Chondrocyte (in vitro differentiated cells): ENCODE measurements around the gene STAB1. TPM values are rescaled to one million over a fixed set of nuclear protein-coding genes. Genes with fewer than 3 reads are reported as not detected.
A peak's percentile ranks its signal among the peaks of the same experiment; 100 is the strongest.

ENCODE experiments used
- DNase-seq: peaks from one replicate; pipeline ENCODE4 v3.0.0; 2021; ENCODE audit warnings: mixed read lengths, low spot score
- H3K27ac Mint-ChIP-seq: one replicate; pipeline ENCODE4 v1.8.0; 2021; ENCODE audit warnings: mild to moderate bottlenecking, moderate library complexity, mixed read lengths; ENCODE audit not compliant: unreplicated experiment
- H3K27me3 Mint-ChIP-seq: 2 replicates; pipeline ENCODE4 v1.8.0; 2021; ENCODE audit warnings: low read depth, mixed read lengths
- H3K36me3 Mint-ChIP-seq: 2 replicates; pipeline ENCODE4 v1.8.0; 2021; ENCODE audit warnings: low read depth, mixed read lengths
- H3K4me1 Mint-ChIP-seq: 2 replicates; pipeline ENCODE4 v1.8.0; 2021; ENCODE audit warnings: low read depth, mild to moderate bottlenecking, mixed read lengths
- H3K4me3 Mint-ChIP-seq: one replicate; pipeline ENCODE4 v1.8.0; 2021; ENCODE audit warnings: mild to moderate bottlenecking, moderate library complexity, mixed read lengths; ENCODE audit not compliant: unreplicated experiment
- H3K9me3 Mint-ChIP-seq: 2 replicates; pipeline ENCODE4 v1.8.0; 2021; ENCODE audit warnings: low read depth, mixed read lengths
- CTCF ChIP-seq: fragments of 200-600 bp; sonication (generic); IDR thresholded peaks from 2 replicates; pipeline ENCODE4 v1.5.0; 2021; ENCODE audit warnings: antibody characterized with exemption, mild to moderate bottlenecking, moderate library complexity
- total RNA-seq: library from RNA; stranded (reverse); gene quantifications from 3 replicates; pipeline ENCODE4 v1.2.1, GENCODE V29; 2021

The STAB1 gene
- total RNA-seq, 1 donor from 2014 or later, result not detected

DNA sequence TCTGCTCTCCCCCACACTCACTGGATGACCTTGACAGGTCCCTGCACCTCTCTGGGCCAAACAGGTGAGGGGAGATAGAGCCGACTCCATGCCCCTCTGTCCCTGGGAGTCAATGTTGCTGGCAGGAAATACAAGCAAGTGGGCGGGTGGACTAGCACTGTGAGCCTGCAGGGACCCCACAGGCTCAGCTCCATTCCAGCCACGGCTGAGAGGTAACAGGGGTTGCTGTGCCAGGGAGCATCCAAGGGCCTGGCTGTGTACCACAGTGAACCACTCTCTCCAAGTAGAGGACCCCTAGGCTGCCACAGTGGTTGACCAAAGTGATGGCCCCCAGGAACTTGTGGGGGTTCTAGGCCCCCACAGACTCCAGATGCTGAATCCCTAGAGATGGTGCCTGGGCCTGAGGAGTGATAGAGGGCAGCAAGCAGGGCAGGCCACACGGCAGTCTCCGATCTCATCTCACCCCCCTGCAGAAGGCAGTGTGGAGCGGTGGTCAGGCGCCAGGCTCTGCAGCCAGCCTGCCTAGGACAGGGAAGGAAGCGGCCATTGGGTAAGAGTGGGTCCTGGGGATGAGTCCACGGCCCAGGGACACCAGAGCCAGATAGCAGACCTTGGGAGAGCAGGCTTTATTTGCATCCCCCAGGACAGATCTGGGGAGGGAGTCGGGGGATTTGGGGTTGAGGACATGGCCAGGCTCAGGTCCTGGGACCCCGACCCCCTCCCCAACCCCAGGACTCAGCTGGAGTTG lies 44.5 kb upstream of the STAB1 start:
- H3K4me3 Mint-ChIP-seq, result no peak overlapping the region
- no peak for TF ChIP-seq CTCF
- DNase-seq, result no peak
- H3K9me3 Mint-ChIP-seq, result no peaks in the 10 kb centered on the region
- H3K27ac Mint-ChIP-seq, result peak overlapping the region; percentile 41
- no peaks in the 10 kb centered on the region for H3K27me3 Mint-ChIP-seq
- H3K36me3 Mint-ChIP-seq, result no peaks in the 10 kb centered on the region
- H3K4me1 Mint-ChIP-seq, result peaks cover 34% of the 10 kb centered on the region

GRCh38 chr3:52451237-52452083 lies 43.7 kb upstream of the STAB1 start:
- no peak for TF ChIP-seq CTCF
- Mint-ChIP-seq H3K4me3 (no peak overlapping the region), H3K27ac (no peak overlapping the region), H3K27me3 (no peaks in the 10 kb centered on the region), H3K9me3 (no peaks in the 10 kb centered on the region), H3K4me1 (peaks cover 34% of the 10 kb centered on the region), H3K36me3 (peaks cover 2% of the 10 kb centered on the region)
- DNase-seq, result no peak

- Mint-ChIP-seq H3K27ac (no peak overlapping the region), H3K9me3 (no peaks in the 10 kb centered on the region), H3K4me1 (peaks cover 38% of the 10 kb centered on the region), H3K27me3 (no peaks in the 10 kb centered on the region), H3K4me3 (no peak overlapping the region), H3K36me3 (peaks cover 2% of the 10 kb centered on the region)
- DNase-seq, result no peak
- TF ChIP-seq CTCF, result no peak
Observed at GRCh38 chr3:52452126-52452525, 43.0 kb upstream of the STAB1 start.

GRCh38 chr3:52452570-52453221 lies 42.4 kb upstream of the STAB1 start:
- TF ChIP-seq CTCF, result no peak
- Mint-ChIP-seq H3K27ac (no peak overlapping the region), H3K4me1 (peaks cover 42% of the 10 kb centered on the region)

More at GRCh38 chr3:52452570-52453221, 42.4 kb upstream of the STAB1 start:
- Mint-ChIP-seq H3K36me3 (peaks cover 4% of the 10 kb centered on the region), H3K4me3 (no peak overlapping the region), H3K9me3 (no peaks in the 10 kb centered on the region), H3K27me3 (no peaks in the 10 kb centered on the region)
- DNase-seq, result no peak
